LNCaP clone FGC (cell line): ENCODE results near the gene GNRHR.

Experiments used
- DNase-seq: peaks from one replicate; pipeline ENCODE4 v3.0.0-alpha.2; 2011; ENCODE audit warnings: low read depth
- H3K4me3 ChIP-seq: 2 replicates; pipeline ENCODE4 v1.5.1; 2011; ENCODE audit warnings: mild to moderate bottlenecking, low read depth, low read length, control low read depth
- TF ChIP-seq, protein P1 (sequence below): IDR thresholded peaks from 2 replicates; pipeline ENCODE4 v1.5.1; 2012; ENCODE audit warnings: mild to moderate bottlenecking; ENCODE audit not compliant: control insufficient read depth, insufficient read depth; ENCODE audit errors: extremely low read depth

Gene GNRHR

GRCh38 chr4:67750691-67751090, 3.5 kb downstream of the GNRHR start:
- no peak overlapping the region for H3K4me3 ChIP-seq
- DNase-seq: no peak
- TF ChIP-seq, protein P1, sequence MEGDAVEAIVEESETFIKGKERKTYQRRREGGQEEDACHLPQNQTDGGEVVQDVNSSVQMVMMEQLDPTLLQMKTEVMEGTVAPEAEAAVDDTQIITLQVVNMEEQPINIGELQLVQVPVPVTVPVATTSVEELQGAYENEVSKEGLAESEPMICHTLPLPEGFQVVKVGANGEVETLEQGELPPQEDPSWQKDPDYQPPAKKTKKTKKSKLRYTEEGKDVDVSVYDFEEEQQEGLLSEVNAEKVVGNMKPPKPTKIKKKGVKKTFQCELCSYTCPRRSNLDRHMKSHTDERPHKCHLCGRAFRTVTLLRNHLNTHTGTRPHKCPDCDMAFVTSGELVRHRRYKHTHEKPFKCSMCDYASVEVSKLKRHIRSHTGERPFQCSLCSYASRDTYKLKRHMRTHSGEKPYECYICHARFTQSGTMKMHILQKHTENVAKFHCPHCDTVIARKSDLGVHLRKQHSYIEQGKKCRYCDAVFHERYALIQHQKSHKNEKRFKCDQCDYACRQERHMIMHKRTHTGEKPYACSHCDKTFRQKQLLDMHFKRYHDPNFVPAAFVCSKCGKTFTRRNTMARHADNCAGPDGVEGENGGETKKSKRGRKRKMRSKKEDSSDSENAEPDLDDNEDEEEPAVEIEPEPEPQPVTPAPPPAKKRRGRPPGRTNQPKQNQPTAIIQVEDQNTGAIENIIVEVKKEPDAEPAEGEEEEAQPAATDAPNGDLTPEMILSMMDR: no peak

DNA sequence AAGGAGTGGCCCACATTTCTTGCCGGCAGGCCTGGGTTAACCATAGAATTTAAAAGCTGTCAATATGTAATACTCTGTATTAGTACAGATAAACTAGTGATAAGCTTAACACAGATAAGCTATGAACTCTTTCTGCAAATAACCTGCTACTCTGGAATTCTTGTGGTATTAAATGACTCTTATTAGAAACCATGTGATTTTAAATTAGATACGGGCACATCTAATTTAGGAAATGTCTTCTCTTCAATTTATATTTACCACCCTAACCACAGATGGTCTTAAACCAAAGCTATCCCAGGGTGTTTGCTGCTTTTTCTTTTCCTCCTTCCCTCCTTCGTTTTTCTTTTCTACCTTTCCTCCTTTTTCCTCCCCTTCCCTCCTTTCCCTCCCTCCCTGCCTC, 4.9 kb downstream of the GNRHR start:
- H3K4me3 ChIP-seq: no peak overlapping the region
- TF ChIP-seq, protein P1: no peak
- DNase-seq: no peak

- TF ChIP-seq, protein P1: peak; percentile 34; the same call in 1 of the 2 replicates
- DNase-seq: peak; percentile 8
- no peak overlapping the region for H3K4me3 ChIP-seq
Observed at GRCh38 chr4:67746797-67747495, 7.2 kb downstream of the GNRHR start.

- DNase-seq: no peak
- H3K4me3 ChIP-seq: no peak overlapping the region
- TF ChIP-seq, protein P1: no peak
Observed at GRCh38 chr4:67744561-67745283, 9.5 kb downstream of the GNRHR start.

DNA sequence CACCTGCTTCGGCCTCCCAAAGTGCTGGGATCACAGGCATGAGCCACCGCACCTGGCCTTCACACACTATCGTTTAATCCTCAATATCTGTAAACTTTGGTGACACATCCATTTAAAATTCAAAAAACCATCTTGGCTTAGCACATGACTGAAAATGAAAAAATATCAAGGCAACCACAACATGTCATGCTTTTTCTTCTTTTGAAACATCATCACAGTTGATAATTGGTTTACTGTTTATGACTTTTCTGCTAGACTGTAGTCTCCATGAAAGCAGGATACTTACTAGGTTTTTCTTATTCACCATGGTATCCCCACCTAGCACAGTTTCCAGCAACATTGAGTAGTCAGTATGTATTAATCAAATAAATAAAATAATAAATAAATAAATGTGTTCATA, 11.0 kb downstream of the GNRHR start:
- no peak overlapping the region for H3K4me3 ChIP-seq
- TF ChIP-seq, protein P1: no peak
- no peak for DNase-seq

DNA sequence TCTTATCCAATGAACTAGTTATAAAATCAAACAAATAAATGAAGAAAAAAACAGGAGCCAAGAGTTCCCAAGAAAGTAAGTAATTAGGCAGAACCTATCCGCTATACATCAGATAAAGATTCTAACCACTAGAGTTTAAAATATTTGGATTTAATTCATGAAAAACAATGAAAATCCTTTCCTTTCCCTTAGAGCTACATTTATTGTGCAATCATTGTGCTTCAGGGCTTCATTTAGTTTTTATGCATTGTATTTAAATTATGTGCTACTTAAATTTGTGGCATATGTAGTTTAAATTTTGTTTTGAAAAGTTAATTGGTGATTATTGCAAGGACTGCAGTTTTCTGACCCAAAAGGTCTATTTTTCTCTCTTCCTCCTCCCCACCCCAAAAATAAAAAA, 17.9 kb downstream of the GNRHR start:
- H3K4me3 ChIP-seq: no peak overlapping the region
- TF ChIP-seq, protein P1: no peak
- DNase-seq: no peak
